HT1080 (cell line): ENCODE data around the gene INA. TPM values are rescaled to one million over a fixed set of nuclear protein-coding genes. Genes with fewer than 3 reads are reported as not detected.

ENCODE experiments used
- DNase-seq: peaks from one replicate; pipeline ENCODE4 v3.0.0-alpha.2; 2015; ENCODE audit warnings: low read depth
- total RNA-seq: library from RNA; depleted of rRNA; stranded (reverse); fragments of >200 nt; shearing (Covaris generic); gene quantifications from 2 replicates; pipeline ENCODE4 v1.2.3, GENCODE V29; 2014

INA gene
- total RNA-seq, 1 experiment from 2014 or later, result not detected

DNA sequence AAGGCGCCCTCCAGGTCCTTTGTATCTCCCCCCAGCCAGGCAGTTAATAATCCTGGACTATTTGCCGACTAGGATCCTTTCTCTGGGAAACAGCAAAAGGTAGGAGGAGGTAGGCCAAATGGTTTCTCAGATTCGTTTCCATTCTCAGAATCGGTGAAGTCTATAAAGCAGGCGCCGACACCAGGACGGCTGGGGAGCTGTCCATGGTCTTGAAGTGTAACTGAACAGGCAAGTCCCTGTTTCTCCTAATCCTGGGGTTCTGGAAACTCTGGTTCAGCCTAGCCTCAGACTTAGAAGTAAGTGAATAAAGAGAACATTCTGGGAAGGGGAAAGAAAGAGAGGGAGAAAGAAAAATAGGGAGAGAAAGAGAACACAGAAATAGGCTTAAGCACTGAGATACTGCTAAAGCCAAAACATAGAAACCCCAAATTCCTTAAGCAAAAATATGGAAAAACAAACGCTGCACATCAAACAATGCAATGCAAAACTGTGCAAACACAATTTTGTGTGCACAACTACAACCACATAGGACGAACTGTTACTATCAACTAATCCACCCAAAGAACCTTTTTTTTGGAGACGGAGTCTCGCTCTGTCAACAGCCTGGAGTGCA is 11.1 kb upstream of the INA start:
- peak; percentile 26 for DNase-seq

DNA sequence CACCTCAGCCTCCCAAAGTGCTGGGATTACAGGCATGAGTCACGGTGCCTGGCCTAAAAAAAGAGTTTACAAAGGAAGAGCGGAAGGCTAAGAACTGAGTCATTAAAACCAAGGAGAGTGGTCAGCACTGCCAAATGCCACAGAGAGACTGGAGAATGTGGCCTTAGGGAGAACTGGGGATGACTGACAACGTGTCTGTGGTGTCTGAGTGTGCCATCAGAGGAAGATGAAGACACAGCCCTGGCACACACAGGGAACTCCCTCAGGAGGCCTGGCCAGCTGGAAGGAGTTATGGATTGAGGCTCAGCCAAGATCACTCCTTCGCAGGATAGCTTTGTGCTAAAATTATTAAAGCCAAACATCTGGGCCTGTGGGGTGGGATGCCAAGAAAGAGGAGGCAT is 3.9 kb upstream of the INA start:
- peak; percentile 100 for DNase-seq

DNA sequence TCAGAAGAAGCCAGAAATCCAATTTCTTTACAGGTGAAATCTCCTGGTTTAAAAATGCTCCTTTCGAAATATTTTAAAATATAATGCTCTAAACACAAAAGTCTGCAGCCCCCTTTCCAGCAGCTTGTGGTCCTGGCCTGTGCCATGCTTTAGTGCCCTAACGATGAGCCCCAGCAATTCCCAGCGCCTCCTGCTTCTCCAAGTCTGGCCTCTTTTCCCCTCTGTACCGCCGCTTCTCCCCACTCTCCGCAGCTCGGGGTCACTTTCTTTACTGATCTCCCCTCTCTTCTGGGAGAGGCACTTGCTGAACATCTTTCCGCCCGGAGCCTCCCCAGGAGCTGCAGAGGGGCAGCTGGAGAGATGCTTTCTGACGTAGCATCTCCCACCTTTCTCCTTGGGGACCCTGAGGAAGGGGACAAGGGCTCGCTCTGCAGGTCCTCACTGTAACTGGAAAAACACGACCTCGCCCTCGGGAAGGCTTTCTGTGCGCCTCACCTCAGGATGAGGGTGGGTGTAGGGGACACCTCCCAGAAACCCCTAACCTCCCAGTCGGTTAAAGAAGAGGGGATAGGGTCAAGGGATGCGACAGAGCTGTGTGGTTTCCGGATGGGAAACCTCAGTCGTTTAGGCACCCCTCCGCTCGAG is 565 bp upstream of the INA start:
- no peak for DNase-seq

DNA sequence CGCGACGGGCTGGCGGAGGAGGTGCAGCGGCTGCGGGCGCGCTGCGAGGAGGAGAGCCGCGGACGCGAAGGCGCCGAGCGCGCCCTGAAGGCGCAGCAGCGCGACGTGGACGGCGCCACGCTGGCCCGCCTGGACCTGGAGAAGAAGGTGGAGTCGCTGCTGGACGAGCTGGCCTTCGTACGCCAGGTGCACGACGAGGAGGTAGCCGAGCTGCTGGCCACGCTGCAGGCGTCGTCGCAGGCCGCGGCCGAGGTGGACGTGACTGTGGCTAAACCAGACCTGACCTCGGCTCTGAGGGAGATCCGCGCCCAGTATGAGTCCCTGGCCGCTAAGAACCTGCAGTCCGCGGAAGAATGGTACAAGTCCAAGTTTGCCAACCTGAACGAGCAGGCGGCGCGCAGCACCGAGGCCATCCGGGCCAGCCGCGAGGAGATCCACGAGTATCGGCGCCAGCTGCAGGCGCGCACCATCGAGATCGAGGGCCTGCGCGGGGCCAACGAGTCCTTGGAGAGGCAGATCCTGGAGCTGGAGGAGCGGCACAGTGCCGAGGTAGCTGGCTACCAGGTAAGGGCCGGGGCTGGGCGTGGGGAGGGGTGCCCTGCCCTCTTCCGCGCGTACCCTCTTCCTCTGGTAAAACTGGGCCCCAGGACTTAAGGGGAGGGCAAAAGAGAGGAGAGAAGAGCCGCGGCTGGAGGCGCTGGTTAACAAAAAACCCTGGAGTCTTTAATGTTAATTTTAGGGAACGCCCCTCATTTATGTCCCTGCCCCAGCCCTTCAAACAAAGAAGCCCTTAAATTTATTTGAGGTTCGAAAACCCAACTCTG is 987 bp downstream of the INA start:
- DNase-seq, result no peak

DNA sequence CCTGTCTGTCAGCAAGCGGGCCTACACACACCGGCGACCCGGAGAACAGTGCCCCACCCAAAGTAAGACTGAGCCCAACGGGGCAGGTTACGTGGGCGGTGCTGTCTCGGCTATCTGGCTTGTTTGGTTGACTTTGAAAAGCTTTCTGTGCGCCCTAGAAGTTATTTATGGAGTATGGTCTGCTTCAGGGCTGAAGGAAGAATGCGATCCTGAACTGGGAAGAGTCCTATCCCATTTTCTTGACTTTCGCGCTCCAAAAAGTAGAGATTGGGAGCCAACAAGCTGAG is 1.5 kb downstream of the INA start:
- DNase-seq, result no peak

DNA sequence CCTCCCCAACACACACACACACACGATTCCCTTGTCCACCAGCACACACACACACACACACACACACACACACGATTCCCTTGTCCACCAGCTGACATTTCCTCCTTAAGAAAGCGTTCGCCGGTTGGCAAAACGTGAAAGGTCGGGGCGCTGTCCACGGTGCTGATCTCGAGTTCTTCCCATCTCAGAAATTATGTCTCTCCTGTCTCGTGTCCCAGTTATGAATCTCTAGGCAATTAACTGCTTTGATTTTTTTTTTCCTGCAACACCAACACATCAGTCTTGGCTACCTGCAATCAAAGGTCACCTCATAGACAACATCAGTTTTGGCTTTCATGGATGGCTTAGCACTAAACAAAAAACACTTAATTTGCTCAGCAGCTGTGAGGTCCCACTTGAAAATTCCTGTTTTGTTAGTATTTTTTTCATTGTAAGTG is 1.9 kb downstream of the INA start:
- DNase-seq, result no peak

DNA sequence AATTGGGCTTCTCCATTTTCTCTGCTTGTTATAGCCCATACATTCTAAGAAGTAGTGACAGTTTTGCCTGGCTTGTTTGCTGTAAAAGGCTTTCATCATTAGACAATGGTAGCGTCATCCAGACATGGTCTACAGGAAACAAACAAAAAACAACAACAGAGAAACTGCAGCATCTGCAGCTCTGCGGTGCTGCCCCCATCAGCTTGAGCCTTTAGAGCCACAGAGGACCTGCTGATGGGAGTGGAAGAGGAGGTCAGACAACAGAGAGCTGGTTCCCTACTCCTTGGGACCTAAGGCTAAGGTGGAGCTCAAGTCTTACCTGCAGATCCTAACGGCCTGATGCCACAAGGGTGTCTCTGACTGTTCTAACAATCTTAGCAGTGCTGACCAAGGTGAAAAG is 3.1 kb downstream of the INA start:
- no peak for DNase-seq

DNA sequence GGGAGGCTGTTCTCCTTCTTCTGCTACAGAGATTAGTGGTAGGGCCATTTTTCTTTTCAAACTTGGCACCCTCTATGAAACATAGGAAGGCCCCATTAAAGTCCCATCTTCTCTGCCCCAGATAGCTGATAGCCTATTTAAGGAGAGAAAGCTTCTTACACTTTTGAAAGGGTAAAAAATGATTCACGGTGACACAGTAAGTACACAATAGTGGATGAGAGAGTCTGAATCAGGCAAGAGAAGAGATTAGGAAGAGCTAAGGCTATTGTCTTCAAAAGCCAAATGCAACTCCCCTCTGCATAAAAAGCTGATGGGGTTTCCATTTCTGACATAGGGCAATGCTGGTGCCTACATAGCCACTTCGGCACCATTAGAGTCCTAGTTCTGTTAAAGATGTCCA is 3.6 kb downstream of the INA start:
- no peak for DNase-seq

DNA sequence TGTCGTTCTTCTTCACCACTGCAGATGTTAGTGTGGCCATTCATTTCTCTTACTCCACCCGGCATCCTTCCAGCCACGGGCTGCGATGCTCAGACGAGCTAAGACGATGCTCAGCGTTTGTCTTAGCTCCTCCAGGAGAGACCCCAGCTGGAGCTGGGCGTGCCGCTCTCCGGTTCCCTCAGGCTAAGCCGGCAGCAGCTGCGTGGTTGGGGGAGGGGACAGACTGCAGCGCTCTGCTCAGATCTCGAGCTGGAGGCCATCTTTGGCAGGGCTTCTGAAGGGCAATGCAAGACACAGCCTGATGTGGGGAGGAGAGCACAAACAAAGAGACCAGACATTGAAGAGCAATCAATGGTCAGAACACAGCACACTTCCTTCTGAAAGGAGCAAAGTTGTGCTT is 4.8 kb downstream of the INA start:
- DNase-seq, result peak; percentile 17

DNA sequence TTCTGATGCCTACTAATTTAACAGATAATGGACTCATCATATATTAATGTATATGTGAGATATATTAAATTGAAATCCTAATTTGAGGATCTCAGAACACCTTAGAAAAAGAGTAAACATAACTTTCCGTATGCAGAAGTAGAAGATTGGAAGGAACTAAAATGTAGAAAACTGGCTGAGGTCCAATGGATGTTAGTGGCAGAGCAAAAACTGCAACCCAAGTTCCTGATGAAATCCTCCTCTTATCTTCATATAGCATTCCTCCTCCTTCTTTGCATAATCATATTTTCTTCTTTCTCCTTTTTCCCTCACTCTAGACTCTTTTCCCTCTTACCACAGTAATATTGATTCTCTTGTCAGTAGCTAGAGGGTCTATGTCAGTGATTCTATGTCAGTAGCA is 6.0 kb downstream of the INA start:
- DNase-seq, result no peak

DNA sequence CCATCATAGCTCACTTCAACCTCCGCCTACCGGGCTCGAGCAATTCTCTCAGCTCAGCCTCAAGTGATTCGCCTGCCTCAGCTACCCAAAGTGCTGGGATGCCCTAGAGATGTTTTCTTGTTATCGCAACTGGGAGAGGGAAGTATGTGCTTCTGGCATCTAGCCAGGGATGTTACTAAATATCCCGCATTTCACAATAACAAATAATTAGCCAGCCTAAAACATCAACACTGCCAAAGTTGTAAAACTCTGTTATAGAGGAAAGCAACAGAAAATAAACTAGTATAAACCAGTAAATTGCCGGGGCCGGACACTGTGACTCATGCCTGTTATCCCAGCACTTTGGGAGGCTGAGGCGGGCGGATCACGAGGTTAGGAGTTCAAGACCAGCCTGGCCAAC is 7.2 kb downstream of the INA start:
- peak; percentile 11 for DNase-seq

DNA sequence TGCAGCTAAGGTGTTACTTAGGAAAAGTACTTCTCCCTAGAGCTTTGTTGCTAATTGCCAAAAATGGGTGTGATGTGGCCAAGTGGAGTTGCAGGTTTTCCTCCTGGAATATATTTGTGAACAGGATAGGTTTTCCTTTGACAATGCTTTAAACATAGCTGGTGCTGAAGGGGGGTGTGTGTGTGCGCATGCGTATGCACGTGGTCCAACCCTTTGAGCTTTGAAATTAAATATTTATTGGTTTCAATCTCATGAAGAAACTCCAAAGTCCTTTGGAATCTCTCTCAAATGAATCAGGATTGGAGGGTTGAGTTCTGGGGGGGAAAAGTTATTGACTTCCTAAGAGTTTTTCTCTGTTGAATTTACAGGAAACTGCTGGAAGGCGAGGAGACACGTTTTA is 11.1 kb downstream of the INA start:
- DNase-seq, result no peak

DNA sequence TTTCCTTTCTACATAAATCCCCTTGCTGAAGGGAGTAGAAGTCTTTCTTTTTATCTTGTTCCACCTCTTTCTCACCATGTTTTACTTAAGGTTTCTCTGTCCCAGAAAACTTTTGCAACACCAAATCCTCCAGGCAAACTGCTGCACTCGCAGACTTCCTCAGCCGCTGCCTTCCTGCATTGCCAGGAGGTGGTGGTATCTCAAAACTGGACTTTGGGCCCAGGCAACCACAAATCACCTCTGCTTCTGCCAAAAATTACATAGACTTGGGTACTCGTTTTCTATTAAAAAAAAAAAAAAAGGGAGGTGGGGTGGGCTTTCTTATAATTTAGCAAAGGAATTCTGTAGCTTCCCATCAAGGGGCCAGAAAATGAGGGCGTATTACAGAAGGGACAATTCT is 14.7 kb downstream of the INA start:
- no peak for DNase-seq

DNA sequence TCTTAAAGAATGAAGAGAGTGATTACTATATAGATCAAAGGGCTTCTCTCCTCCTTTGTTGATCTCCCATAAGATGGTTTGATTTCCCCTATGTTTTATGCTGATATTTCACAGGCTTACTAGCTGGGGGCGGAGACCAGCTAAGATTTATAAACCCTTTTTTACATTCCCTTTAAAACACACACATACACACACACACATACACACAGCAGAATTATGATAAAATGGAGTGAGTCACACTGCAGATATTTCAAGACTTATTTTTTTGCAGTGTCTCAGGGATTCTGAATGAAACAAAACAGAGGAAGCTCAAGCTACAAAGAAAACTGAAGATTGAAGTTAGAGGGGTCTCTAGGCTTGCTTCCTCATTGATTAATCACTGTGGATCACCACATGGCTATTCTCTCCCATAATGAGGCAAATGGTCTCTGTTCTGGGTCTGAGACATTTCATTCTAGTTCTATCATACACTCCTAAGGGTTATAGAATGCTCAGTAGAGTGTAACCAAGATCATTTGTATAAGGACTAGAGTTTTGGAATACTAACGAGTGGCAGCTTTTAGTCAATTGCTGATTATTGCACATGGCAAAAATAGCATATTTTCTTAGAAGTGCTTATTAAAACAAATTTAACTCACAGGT is 18.6 kb downstream of the INA start:
- peak; percentile 57 for DNase-seq

DNA sequence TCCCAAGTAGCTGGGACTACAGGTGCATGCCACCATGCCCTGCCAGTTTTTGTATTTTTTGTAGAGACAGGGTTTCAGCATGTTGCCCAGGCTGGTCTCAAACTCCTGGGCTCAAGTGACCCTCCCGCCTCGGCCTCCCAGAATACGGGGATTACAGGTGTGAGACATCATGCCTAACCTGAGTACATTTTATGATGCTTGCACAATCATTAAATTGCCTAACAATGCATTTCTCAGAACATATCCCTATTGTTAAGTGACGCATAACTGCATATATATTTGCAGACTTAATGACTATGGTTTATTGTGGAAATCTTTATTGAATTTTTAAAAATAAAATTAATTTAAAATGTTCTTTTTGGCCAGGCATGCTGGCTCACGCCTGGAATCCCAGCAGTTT is 30.7 kb downstream of the INA start:
- DNase-seq, result no peak

DNA sequence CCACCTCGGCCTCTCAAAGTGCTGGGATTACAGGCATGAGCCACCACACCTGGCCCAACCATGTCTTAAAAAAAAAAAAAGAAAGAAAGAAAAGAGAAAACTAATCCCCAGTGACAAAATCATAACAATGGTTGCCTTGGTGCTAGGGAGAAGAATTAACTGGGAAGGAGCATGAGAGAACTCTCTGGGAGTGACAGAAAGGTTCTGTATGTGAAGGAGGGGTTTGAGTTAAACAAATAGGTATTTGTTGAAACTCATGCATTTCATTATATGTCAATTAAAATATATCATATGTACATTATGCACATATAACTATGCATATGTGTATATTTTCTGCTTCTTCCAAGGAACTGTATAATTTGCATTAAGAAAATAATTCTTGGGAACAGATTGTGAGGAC is 33.3 kb downstream of the INA start:
- DNase-seq, result no peak

DNA sequence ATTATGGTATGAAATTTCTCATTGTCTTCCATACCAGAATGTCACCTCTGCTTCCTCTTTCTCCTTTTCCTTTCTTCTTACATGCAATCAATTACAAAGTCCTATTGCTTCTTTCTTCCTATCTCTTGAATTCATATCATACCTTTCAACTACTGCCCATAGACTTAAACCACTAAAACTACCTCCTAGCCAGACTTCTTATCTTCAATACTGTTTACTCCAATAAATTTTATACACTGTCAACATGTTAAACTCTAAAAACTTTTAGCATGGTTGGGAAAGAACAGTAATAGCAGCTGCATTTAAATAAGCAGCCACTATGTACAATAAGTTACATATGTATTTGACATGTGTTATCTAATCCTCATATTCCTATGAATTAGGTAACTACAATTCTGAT is 39.1 kb downstream of the INA start:
- DNase-seq, result no peak

DNA sequence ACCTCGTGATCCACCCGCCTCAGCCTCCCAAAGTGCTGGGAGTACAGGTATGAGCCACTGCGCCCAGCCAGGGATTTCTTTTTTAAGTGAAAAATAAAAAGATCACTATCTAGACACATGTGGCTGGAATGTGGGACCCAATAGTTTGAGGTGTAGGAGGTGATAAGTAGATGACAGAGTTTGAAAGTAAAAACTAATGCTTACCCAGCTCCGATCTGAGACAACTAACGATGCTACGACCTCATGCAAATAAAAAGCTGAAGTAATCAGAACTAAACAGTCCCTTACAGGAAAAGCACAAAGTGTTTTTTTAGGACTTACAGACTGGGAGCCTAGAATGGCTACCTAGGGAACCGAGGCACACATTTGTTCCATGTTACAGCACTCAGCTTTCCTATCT is 51.0 kb downstream of the INA start:
- no peak for DNase-seq

DNA sequence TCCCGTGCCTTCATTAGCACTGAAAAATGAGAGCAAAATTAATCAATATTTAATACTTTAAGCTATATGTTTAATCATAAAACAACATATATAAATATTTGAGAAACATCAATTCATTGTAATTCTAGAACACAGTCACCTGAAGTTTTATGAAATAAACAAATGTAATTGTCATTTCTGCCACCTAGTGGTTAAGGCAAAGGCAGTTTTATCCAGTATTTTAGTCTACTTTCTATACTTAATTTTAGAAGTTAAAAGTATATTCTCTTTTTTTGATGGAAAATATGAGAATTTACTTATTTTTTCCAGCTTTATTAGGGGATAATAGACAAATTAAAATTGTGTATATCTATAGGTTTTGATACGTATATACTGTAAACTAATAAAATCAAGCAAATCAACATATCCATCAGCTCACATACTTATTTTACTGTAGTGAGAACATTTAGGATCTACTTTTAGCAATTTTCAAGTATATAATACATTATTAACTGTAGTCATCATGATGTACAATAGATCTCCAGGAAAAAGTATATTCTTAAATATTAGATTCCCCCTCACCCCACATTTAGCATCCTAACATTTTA is 57.1 kb downstream of the INA start:
- DNase-seq, result no peak

DNA sequence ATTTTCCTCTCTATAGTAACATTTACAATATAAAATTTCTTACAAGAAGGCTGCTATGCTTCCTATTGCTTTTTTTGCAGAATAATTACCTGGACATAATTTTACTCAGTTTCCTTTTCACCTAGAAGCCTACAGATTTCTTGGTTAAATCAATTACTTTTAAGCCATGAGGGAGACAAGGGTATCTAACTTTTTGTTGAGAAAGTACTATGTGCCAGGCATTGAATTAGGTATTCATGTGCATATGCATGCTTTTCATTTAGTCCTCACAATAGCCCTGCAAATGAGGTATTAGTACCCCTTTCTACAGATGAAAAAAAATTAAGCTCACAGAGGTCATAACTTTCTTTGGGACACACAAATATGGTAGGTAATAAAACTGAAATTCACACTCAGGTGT is 57.6 kb downstream of the INA start:
- DNase-seq, result no peak

DNA sequence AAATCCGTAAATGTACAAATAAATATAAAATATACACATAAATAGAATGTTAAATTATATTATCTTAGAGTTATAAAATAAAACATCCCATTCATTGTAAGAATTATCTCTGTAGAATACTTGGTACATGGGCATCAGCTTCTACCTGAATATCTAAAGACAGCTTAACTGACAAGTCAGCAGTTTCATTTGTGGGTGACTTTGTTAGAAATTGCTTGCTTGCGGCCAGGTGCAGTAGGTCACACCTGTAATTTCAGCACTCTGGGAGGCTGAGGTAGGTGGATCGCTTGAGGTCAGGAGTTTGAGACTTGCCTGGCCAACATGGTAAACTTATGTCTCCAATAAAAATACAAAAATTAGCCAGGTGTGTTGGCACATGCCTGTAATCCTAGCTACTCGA is 59.4 kb downstream of the INA start:
- no peak for DNase-seq
